C4-2B (cell line): Measurements from ENCODE around the gene PAN3.

ENCODE experiments used
- ZFX ChIP-seq: fragments of 450-650 bp; IDR thresholded peaks from 2 replicates; pipeline ENCODE4 v1.6.1; 2017
- TF ChIP-seq, protein P1 (sequence below): fragments of 450-650 bp; conservative IDR thresholded peaks from 2 replicates; pipeline ENCODE4 v1.5.1; 2017; ENCODE audit warnings: mild to moderate bottlenecking

DNA sequence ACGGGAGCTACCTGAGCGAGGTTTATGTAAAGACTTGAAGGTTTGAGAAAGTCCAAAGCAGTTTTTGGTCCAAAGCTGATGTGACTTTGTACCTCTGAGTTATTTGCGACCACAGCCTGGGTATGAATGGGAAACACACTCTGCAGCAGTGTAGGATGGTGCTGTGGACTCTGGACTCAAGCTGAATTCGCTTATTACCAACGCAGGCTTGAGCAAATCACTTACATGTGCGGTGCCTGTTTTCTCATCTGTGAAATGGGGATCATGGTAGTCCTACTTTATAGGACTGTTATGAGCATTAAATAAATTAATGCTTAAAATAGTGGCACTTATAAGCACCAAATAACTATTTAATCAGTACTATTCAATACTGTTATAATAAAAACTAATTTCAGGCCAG is 176.5 kb downstream of the PAN3 start:
- TF ChIP-seq, protein P1, sequence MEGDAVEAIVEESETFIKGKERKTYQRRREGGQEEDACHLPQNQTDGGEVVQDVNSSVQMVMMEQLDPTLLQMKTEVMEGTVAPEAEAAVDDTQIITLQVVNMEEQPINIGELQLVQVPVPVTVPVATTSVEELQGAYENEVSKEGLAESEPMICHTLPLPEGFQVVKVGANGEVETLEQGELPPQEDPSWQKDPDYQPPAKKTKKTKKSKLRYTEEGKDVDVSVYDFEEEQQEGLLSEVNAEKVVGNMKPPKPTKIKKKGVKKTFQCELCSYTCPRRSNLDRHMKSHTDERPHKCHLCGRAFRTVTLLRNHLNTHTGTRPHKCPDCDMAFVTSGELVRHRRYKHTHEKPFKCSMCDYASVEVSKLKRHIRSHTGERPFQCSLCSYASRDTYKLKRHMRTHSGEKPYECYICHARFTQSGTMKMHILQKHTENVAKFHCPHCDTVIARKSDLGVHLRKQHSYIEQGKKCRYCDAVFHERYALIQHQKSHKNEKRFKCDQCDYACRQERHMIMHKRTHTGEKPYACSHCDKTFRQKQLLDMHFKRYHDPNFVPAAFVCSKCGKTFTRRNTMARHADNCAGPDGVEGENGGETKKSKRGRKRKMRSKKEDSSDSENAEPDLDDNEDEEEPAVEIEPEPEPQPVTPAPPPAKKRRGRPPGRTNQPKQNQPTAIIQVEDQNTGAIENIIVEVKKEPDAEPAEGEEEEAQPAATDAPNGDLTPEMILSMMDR: no peak
- TF ChIP-seq ZFX: no peak
